ENCODE measurements around the gene DDO. TPM values are rescaled to one million over a fixed set of nuclear protein-coding genes. Genes with fewer than 3 reads are reported as not detected.

DDO gene
- polyA plus RNA-seq, 1 donor from 2014 or later: not detected

DNA sequence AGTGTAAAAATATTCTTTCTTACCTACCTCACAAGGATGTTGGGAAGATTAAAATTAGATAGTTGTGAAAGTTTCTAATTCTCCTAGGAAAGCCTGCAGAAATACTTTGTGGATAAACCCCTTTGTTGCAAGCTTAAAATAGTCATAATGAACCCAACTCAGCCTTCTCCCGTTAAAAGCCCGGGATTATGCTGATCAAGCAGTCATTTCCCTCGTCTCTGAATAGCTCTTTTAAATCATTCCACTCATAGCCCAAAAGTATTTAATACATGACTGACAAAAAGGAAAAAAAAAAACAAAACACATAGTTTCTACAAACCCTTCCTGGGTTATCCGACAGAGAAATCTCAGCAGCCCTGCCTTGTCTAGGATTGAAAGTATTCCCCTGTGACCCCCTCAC lies 46.3 kb downstream of the DDO start:
- H3K4me2 ChIP-seq (ENCODE audit: low read length): no peak overlapping the region
- H3K27ac ChIP-seq (ENCODE audit: low read length): peak overlapping the region; percentile 19
- H3K9ac ChIP-seq (ENCODE audit: low read length): no peak overlapping the region
- H3K27me3 ChIP-seq (ENCODE audit: insufficient read depth, low read depth, low read length): no peaks in the 10 kb centered on the region
- no peaks in the 10 kb centered on the region for H3K9me2 ChIP-seq (ENCODE audit: insufficient read depth, low read length)
- H2AFZ ChIP-seq (ENCODE audit: low read depth, low read length): no peak overlapping the region
- no peak for TF ChIP-seq SMC3 (conservative IDR thresholded peaks at IDR 0.05; ENCODE audit: poor library complexity)
- no peak for TF ChIP-seq EP300 (conservative IDR thresholded peaks at IDR 0.05; ENCODE audit: poor library complexity, severe bottlenecking)
- TF ChIP-seq, protein P1, sequence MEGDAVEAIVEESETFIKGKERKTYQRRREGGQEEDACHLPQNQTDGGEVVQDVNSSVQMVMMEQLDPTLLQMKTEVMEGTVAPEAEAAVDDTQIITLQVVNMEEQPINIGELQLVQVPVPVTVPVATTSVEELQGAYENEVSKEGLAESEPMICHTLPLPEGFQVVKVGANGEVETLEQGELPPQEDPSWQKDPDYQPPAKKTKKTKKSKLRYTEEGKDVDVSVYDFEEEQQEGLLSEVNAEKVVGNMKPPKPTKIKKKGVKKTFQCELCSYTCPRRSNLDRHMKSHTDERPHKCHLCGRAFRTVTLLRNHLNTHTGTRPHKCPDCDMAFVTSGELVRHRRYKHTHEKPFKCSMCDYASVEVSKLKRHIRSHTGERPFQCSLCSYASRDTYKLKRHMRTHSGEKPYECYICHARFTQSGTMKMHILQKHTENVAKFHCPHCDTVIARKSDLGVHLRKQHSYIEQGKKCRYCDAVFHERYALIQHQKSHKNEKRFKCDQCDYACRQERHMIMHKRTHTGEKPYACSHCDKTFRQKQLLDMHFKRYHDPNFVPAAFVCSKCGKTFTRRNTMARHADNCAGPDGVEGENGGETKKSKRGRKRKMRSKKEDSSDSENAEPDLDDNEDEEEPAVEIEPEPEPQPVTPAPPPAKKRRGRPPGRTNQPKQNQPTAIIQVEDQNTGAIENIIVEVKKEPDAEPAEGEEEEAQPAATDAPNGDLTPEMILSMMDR (IDR thresholded peaks at IDR 0.05; ENCODE audit: poor library complexity, severe bottlenecking): no peak
- no peak for TF ChIP-seq TAF1 (IDR thresholded peaks at IDR 0.05; ENCODE audit: low read depth)
- TF ChIP-seq POLR2AphosphoS5 (IDR thresholded peaks at IDR 0.05): no peak
- TF ChIP-seq EZH2 (IDR thresholded peaks at IDR 0.05; ENCODE audit: borderline replicate concordance, insufficient read depth, low read length, poor library complexity, severe bottlenecking): no peak
- no peak for TF ChIP-seq MXI1 (conservative IDR thresholded peaks at IDR 0.05; ENCODE audit: poor library complexity, severe bottlenecking)
- TF ChIP-seq, protein P2, sequence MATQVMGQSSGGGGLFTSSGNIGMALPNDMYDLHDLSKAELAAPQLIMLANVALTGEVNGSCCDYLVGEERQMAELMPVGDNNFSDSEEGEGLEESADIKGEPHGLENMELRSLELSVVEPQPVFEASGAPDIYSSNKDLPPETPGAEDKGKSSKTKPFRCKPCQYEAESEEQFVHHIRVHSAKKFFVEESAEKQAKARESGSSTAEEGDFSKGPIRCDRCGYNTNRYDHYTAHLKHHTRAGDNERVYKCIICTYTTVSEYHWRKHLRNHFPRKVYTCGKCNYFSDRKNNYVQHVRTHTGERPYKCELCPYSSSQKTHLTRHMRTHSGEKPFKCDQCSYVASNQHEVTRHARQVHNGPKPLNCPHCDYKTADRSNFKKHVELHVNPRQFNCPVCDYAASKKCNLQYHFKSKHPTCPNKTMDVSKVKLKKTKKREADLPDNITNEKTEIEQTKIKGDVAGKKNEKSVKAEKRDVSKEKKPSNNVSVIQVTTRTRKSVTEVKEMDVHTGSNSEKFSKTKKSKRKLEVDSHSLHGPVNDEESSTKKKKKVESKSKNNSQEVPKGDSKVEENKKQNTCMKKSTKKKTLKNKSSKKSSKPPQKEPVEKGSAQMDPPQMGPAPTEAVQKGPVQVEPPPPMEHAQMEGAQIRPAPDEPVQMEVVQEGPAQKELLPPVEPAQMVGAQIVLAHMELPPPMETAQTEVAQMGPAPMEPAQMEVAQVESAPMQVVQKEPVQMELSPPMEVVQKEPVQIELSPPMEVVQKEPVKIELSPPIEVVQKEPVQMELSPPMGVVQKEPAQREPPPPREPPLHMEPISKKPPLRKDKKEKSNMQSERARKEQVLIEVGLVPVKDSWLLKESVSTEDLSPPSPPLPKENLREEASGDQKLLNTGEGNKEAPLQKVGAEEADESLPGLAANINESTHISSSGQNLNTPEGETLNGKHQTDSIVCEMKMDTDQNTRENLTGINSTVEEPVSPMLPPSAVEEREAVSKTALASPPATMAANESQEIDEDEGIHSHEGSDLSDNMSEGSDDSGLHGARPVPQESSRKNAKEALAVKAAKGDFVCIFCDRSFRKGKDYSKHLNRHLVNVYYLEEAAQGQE (IDR thresholded peaks at IDR 0.05; ENCODE audit: borderline replicate concordance): no peak
- no peak for TF ChIP-seq RAD21 (conservative IDR thresholded peaks at IDR 0.05)
- peak overlapping the region; percentile 29 for H3K4me3 ChIP-seq (ENCODE audit: low read length)
- no peaks in the 10 kb centered on the region for H3K79me2 ChIP-seq (replicated peaks; ENCODE audit: insufficient read depth, low read length)
- no peaks in the 10 kb centered on the region for H3K9me3 ChIP-seq (ENCODE audit: low read length)
- no peaks in the 10 kb centered on the region for H3F3A ChIP-seq (ENCODE audit: insufficient read depth, low read length, poor library complexity, severe bottlenecking)
- H4K20me1 ChIP-seq (ENCODE audit: insufficient read depth): no peaks in the 10 kb centered on the region
- no peaks in the 10 kb centered on the region for H3K36me3 ChIP-seq (ENCODE audit: insufficient read depth, low read length)

DNA sequence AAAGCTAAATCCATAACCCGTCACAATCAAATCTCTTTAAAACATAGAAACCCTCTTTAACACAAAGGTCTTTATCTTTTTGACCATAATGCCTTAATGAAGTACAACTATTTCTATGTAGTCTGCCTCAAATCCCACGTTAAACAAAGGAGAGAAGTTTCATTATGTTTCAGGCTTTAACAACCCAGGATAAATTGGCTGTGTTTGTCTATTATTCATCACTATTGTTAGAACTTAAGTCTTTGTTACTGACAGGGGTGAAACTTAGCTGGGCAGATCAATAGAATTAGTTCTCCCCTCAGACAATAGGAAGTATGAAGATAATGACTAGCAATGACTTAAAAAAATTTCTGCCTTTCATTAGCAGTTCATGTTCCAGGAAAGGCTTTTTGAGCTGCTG lies 47.1 kb downstream of the DDO start:
- no peak overlapping the region for H3K27ac ChIP-seq (ENCODE audit: low read length)
- no peaks in the 10 kb centered on the region for H3K36me3 ChIP-seq (ENCODE audit: insufficient read depth, low read length)
- TF ChIP-seq POLR2AphosphoS5 (IDR thresholded peaks at IDR 0.05) (no peak), EZH2 (IDR thresholded peaks at IDR 0.05; ENCODE audit: borderline replicate concordance, insufficient read depth, low read length, poor library complexity, severe bottlenecking) (no peak), TAF1 (IDR thresholded peaks at IDR 0.05; ENCODE audit: low read depth) (no peak), RAD21 (conservative IDR thresholded peaks at IDR 0.05) (no peak), SMC3 (conservative IDR thresholded peaks at IDR 0.05; ENCODE audit: poor library complexity) (no peak), EP300 (conservative IDR thresholded peaks at IDR 0.05; ENCODE audit: poor library complexity, severe bottlenecking) (no peak), MXI1 (conservative IDR thresholded peaks at IDR 0.05; ENCODE audit: poor library complexity, severe bottlenecking) (no peak)
- TF ChIP-seq, protein P1 (IDR thresholded peaks at IDR 0.05; ENCODE audit: poor library complexity, severe bottlenecking): no peak
- TF ChIP-seq, protein P2 (IDR thresholded peaks at IDR 0.05; ENCODE audit: borderline replicate concordance): no peak
- H3K27me3 ChIP-seq (ENCODE audit: insufficient read depth, low read depth, low read length): no peaks in the 10 kb centered on the region
- H3K79me2 ChIP-seq (replicated peaks; ENCODE audit: insufficient read depth, low read length): no peaks in the 10 kb centered on the region
- H3K9me2 ChIP-seq (ENCODE audit: insufficient read depth, low read length): no peaks in the 10 kb centered on the region
- no peaks in the 10 kb centered on the region for H3F3A ChIP-seq (ENCODE audit: insufficient read depth, low read length, poor library complexity, severe bottlenecking)
- H3K9me3 ChIP-seq (ENCODE audit: low read length): no peaks in the 10 kb centered on the region
- H3K4me3 ChIP-seq (ENCODE audit: low read length): no peak overlapping the region
- H4K20me1 ChIP-seq (ENCODE audit: insufficient read depth): no peaks in the 10 kb centered on the region
- H3K4me2 ChIP-seq (ENCODE audit: low read length): no peak overlapping the region
- H2AFZ ChIP-seq (ENCODE audit: low read depth, low read length): no peak overlapping the region
- no peak overlapping the region for H3K9ac ChIP-seq (ENCODE audit: low read length)

All from neural cell (in vitro differentiated cells).